Loucy (cell line): Measurements from ENCODE around the gene ASCC2.
A peak's percentile ranks its signal among the peaks of the same experiment; 100 is the strongest.

Experiments
- H2AFZ ChIP-seq: fragments of 200-600 bp; sonication (generic); 2 replicates; pipeline ENCODE4 v1.6.0; 2016; ENCODE audit warnings: antibody characterized with exemption, mild to moderate bottlenecking, low read length, moderate library complexity
- H3F3A ChIP-seq: fragments of 200-600 bp; 2 replicates; pipeline ENCODE4 v1.6.0; 2016; ENCODE audit warnings: antibody characterized with exemption, low read depth, mild to moderate bottlenecking
- H3K27me3 ChIP-seq: fragments of 200-600 bp; sonication (generic); 2 replicates; pipeline ENCODE4 v1.6.1; 2014; ENCODE audit warnings: low read length, mild to moderate bottlenecking; ENCODE audit not compliant: insufficient read depth, poor library complexity, severe bottlenecking
- H3K36me3 ChIP-seq: fragments of 200-600 bp; sonication (generic); 2 replicates; pipeline ENCODE4 v1.6.1; 2016; ENCODE audit warnings: low read length; ENCODE audit not compliant: insufficient read depth
- H3K4me1 ChIP-seq: fragments of 200-600 bp; sonication (generic); 2 replicates; pipeline ENCODE4 v1.5.1; 2014; ENCODE audit warnings: low read length, mild to moderate bottlenecking; ENCODE audit not compliant: insufficient read depth, poor library complexity, severe bottlenecking
- H3K4me2 ChIP-seq: fragments of 200-600 bp; sonication (generic); 2 replicates; pipeline ENCODE4 v1.6.0; 2014; ENCODE audit warnings: antibody characterized with exemption, low read length, low read depth, mild to moderate bottlenecking; ENCODE audit not compliant: poor library complexity, severe bottlenecking
- H3K4me3 ChIP-seq: fragments of 200-600 bp; sonication (generic); 2 replicates; pipeline ENCODE4 v1.5.1; 2014; ENCODE audit warnings: low read length, mild to moderate bottlenecking, mixed read lengths; ENCODE audit not compliant: poor library complexity, severe bottlenecking
- H3K79me2 ChIP-seq: fragments of 200-600 bp; sonication (generic); 2 replicates; pipeline ENCODE4 v1.6.1; 2014; ENCODE audit warnings: low read length; ENCODE audit not compliant: insufficient read depth
- H3K9ac ChIP-seq: fragments of 200-600 bp; sonication (generic); 2 replicates; pipeline ENCODE4 v1.6.0; 2014; ENCODE audit warnings: mild to moderate bottlenecking, low read depth, low read length, moderate library complexity; ENCODE audit not compliant: poor library complexity, severe bottlenecking
- H3K9me2 ChIP-seq: fragments of 200-600 bp; sonication (generic); replicated peaks from 2 replicates; pipeline ENCODE4 v1.6.1; 2016; ENCODE audit warnings: low read depth, low read length, mixed read lengths
- H3K9me3 ChIP-seq: fragments of 200-600 bp; sonication (generic); 2 replicates; pipeline ENCODE4 v1.6.1; 2014; ENCODE audit warnings: mild to moderate bottlenecking, antibody characterized with exemption, low read length, low read depth; ENCODE audit not compliant: insufficient read depth
- H4K20me1 ChIP-seq: fragments of 200-600 bp; sonication (generic); 2 replicates; pipeline ENCODE4 v1.6.0; 2014; ENCODE audit warnings: antibody characterized with exemption, low read length, mild to moderate bottlenecking; ENCODE audit not compliant: insufficient read depth, poor library complexity, severe bottlenecking
- EZH2phosphoT487 ChIP-seq: fragments of 200-600 bp; IDR thresholded peaks from 2 replicates; pipeline ENCODE4 v1.6.1; 2018; ENCODE audit warnings: antibody characterized with exemption, mild to moderate bottlenecking, moderate library complexity, borderline replicate concordance
- TF ChIP-seq, protein P1 (sequence below): fragments of 200-600 bp; sonication (generic); conservative IDR thresholded peaks from 2 replicates; pipeline ENCODE4 v1.5.1; 2014; ENCODE audit warnings: mild to moderate bottlenecking, antibody characterized with exemption, low read length

The ASCC2 gene

DNA sequence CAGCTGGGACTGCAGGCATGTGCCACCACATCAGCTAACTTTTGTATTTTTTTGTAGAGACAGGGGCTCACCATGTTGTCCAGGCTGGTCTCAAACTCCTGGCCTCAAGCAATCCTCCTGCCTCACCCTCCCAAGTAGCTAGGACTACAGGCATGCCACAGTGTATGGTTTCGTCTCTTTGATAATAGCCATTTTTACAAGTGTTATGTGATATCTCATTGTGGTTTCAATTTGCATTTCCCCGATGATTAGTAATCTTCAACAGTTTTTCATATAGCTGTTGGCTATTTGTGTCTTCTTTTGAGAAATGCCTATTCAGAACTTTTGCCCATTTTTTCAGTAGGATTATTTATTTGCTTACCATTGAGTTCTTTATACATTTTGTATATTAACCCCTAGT lies 35.9 kb upstream of the ASCC2 start:
- Histone ChIP-seq H3K9ac (no peak overlapping the region), H3K4me2 (no peak overlapping the region), H2AFZ (no peak overlapping the region), H3K36me3 (no peaks in the 10 kb centered on the region), H3K9me2 (no peaks in the 10 kb centered on the region), H4K20me1 (no peaks in the 10 kb centered on the region), H3K27me3 (no peaks in the 10 kb centered on the region), H3K79me2 (no peaks in the 10 kb centered on the region), H3K9me3 (no peaks in the 10 kb centered on the region), H3K4me1 (peaks cover 3% of the 10 kb centered on the region), H3K4me3 (no peak overlapping the region), H3F3A (no peaks in the 10 kb centered on the region)
- TF ChIP-seq EZH2phosphoT487, result no peak
- TF ChIP-seq, protein P1, sequence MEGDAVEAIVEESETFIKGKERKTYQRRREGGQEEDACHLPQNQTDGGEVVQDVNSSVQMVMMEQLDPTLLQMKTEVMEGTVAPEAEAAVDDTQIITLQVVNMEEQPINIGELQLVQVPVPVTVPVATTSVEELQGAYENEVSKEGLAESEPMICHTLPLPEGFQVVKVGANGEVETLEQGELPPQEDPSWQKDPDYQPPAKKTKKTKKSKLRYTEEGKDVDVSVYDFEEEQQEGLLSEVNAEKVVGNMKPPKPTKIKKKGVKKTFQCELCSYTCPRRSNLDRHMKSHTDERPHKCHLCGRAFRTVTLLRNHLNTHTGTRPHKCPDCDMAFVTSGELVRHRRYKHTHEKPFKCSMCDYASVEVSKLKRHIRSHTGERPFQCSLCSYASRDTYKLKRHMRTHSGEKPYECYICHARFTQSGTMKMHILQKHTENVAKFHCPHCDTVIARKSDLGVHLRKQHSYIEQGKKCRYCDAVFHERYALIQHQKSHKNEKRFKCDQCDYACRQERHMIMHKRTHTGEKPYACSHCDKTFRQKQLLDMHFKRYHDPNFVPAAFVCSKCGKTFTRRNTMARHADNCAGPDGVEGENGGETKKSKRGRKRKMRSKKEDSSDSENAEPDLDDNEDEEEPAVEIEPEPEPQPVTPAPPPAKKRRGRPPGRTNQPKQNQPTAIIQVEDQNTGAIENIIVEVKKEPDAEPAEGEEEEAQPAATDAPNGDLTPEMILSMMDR, result no peak

DNA sequence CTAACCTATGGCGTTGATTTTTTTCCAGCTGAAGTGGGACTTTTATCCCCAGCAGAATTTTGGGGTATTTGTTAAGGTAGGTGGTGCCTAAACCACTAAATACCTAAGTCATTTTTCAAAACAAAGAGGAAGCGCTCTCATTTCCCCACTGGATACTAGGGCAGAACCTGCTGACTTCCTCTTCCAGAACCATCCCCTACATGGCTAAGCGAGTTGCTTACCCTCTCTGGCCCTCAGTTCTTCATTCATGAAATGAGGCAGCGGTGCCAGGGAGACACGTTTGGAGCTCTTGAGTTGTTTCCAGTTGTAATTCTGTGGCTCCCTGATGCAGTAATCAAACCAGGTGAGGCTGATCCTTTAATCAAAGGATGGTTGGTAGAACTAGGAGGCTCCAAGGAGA lies 34.9 kb upstream of the ASCC2 start:
- TF ChIP-seq, protein P1, result no peak
- TF ChIP-seq EZH2phosphoT487, result no peak
- H3K9me3 ChIP-seq, result no peaks in the 10 kb centered on the region
- H3K4me3 ChIP-seq, result no peak overlapping the region
- H3K9ac ChIP-seq, result no peak overlapping the region
- no peak overlapping the region for H3K4me2 ChIP-seq
- no peaks in the 10 kb centered on the region for H3K9me2 ChIP-seq
- no peaks in the 10 kb centered on the region for H3K36me3 ChIP-seq
- H3K4me1 ChIP-seq, result peaks cover 3% of the 10 kb centered on the region
- no peaks in the 10 kb centered on the region for H3K27me3 ChIP-seq
- no peaks in the 10 kb centered on the region for H4K20me1 ChIP-seq
- H3K79me2 ChIP-seq, result no peaks in the 10 kb centered on the region
- H3F3A ChIP-seq, result no peaks in the 10 kb centered on the region
- no peak overlapping the region for H2AFZ ChIP-seq

DNA sequence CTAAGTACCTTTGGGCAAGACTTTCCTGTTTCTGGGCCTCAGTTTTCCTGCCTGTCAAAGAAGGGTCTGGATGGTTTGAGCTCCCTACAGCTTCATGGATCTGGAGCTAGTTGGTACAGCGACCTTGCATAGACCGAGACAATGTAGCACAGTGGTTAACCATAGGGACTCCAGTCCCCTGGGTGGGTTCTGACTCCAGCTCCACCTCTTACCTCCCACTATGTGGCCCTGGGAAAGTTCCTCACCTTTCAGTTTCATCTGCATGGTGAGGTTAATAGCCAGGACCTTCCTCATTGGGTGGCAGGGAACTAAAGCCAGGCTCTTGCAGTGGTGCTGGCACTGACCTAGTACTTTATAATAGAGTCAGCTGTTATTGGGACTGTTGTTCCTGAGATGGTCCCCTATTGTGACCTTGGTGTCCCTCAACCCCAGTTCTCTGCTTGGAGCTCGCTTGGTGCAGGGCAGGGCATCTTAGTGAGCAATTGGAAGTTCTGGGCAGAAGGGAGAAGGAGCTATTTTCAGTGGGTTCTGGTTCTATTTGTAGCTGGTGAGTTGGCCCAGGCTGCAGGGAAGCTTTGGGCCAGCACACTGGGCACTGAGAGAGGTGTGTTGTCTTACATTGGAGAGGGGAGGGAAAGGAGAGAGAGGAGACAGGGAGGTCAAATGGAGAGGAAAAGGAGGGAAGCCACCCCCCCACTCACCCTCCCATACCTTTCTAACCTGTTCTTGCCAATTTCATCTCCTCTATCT lies 34.2 kb upstream of the ASCC2 start:
- H3K4me2 ChIP-seq, result no peak overlapping the region
- H4K20me1 ChIP-seq, result no peaks in the 10 kb centered on the region
- peaks cover 3% of the 10 kb centered on the region for H3K4me1 ChIP-seq
- H3K27me3 ChIP-seq, result no peaks in the 10 kb centered on the region
- H3K4me3 ChIP-seq, result no peak overlapping the region
- no peak overlapping the region for H3K9ac ChIP-seq
- no peaks in the 10 kb centered on the region for H3K79me2 ChIP-seq
- H2AFZ ChIP-seq, result 0 out of 2 replicates have a peak overlapping the region, but pooled peaks have one; percentile 28
- no peak for TF ChIP-seq EZH2phosphoT487
- TF ChIP-seq, protein P1, result no peak
- no peaks in the 10 kb centered on the region for H3F3A ChIP-seq
- no peaks in the 10 kb centered on the region for H3K9me2 ChIP-seq
- no peaks in the 10 kb centered on the region for H3K9me3 ChIP-seq
- H3K36me3 ChIP-seq, result no peaks in the 10 kb centered on the region
